Measurements from ENCODE around the gene USP7.
"Not testable (repeated sequence)": the region's sequence is repeated elsewhere in the genome, so short reads cannot be mapped to it uniquely, and the experiment has no call there.

Gene USP7

GRCh38 chr16:8882725-8883377 lies 80.9 kb downstream of the USP7 start:
- Histone ChIP-seq H3K4me1 (ENCODE audit: control extremely low read depth in 1 of 4, control insufficient read depth in 4 of 4, insufficient read depth in 4 of 4, low read length in 3 of 4) (peaks cover 0 to 6% (median 1%) of the 10 kb centered on the region in 4 experiments), H3K36me3 (ENCODE audit: control insufficient read depth in 4 of 4, insufficient read depth in 4 of 4, low read length in 3 of 4) (no peaks in the 10 kb centered on the region), H3K4me3 (ENCODE audit: control insufficient read depth in 1 of 7, extremely low read depth in 1 of 7, insufficient read depth in 4 of 7, low read depth in 2 of 7, low read length in 6 of 7) (no peak overlapping the region), H3K27me3 (replicated peaks in 2 of 5; ENCODE audit: control insufficient read depth in 4 of 5, insufficient read depth in 5 of 5, low read length in 4 of 5) (peaks cover 0 to 24% (median 6%) of the 10 kb centered on the region in 5 experiments), H3K27ac (ENCODE audit: insufficient read depth in 1 of 2, low read depth in 1 of 2, low read length in 2 of 2, poor library complexity in 1 of 2, severe bottlenecking in 2 of 2) (no peak overlapping the region), H3K9me3 (ENCODE audit: control extremely low read depth in 1 of 5, control insufficient read depth in 4 of 5, insufficient read depth in 2 of 5, low read depth in 1 of 5, low read length in 4 of 5) (no peaks in the 10 kb centered on the region)
- DNase-seq: no peak
- 94% methylated on average over 13 of the region's 17 CpGs for WGBS (ENCODE audit: insufficient coverage)
- POLR2A ChIA-PET: interaction anchor here (0.7 kb wide), 1 partner anchor 102 kb away, joined by 3 read pairs; no protein-coding TSS in a partner anchor
- CTCF ChIA-PET: interaction anchor here (1.2 to 8.3 kb wide), 4 partner anchors 11 to 218 kb away, joined by 3 to 85 read pairs (median 20); partner anchors contain the start of gene CARHSP1

DNA sequence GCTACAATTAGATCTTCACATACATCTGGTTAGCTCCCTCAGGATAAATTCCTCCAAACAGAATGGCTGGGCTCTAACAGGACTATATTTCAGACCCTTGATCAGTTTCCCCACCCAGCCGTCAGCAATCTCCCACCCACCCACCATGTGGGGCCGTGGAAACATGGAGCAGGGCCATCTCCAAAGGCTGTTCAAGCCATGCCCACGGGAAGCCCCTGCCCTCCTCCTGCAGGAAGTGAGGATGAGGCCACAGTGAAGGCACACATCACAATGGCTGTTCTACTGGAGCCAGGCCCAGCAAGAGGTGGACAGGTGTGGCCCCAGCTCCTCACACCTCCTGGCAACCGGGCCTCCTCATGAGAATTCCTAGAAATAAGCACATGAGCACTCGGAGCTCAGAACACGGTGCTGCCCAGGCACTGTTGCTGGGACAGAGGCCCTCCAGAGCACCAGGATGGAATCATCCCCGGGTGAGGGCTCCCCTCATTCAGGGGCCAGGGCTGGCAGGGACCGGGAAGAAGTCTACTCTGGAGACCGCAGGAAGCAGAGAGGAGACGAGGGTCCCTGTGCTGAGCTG lies 81.6 kb downstream of the USP7 start, which contains the start of gene LITAFD:
Gene LITAFD (plus strand): TSS at position 311 of the 577 bp plus-strand sequence. CDS start 2,005 bp downstream, outside the sequence.
- POLR2A ChIA-PET: no interaction called here
- CTCF ChIA-PET: interaction anchor here (0.6 to 8.3 kb wide), 8 partner anchors 8 to 322 kb away, joined by 3 to 85 read pairs (median 4); partner anchors contain the start of gene CARHSP1
- H3K27me3 ChIP-seq (replicated peaks in 2 of 5; ENCODE audit: control insufficient read depth in 4 of 5, insufficient read depth in 5 of 5, low read length in 4 of 5): peaks cover 0 to 24% (median 6%) of the 10 kb centered on the region in 5 experiments

DNA sequence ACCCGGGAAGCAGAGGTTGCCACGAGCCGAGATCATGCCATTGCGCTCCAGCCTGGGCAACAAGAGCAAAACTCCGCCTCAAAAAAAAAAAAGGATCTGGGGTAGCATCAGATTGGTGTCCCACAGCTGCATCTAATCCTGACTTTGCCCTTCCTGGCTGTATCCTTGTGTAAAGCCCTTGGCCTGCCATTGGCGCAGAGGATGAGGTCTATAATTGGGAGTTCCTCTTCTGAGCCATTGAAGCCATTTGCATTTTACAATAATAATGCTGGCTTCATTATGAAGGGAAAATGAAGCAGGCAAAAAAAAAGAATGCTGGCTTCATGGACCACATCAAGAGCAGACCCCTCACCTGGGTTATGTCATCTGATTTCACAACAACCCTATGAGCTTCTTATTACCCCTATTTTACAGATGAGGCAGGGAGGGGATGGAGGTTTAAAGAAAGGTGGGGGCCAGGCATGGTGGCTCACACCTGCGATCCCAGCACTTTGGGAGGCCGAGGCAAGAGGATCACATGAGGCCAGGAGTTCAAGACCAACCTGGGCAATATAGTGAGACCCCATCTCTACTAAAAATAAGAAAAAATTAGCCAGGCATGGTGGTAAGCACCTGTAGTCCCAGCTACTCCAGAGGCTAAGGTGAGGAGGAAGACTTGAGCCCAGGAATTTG lies 82.7 kb downstream of the USP7 start:
- Histone ChIP-seq H3K27ac (ENCODE audit: insufficient read depth in 1 of 2, low read depth in 1 of 2, low read length in 2 of 2, poor library complexity in 1 of 2, severe bottlenecking in 2 of 2) (no peak overlapping the region), H3K36me3 (ENCODE audit: control insufficient read depth in 4 of 4, insufficient read depth in 4 of 4, low read length in 3 of 4) (no peaks in the 10 kb centered on the region), H3K4me1 (ENCODE audit: control extremely low read depth in 1 of 4, control insufficient read depth in 4 of 4, insufficient read depth in 4 of 4, low read length in 3 of 4) (peaks cover 0 to 6% (median 1%) of the 10 kb centered on the region in 4 experiments), H3K27me3 (replicated peaks in 2 of 5; ENCODE audit: control insufficient read depth in 4 of 5, insufficient read depth in 5 of 5, low read length in 4 of 5) (peaks cover 0 to 16% (median 4%) of the 10 kb centered on the region in 5 experiments), H3K9me3 (ENCODE audit: control extremely low read depth in 1 of 5, control insufficient read depth in 4 of 5, insufficient read depth in 2 of 5, low read depth in 1 of 5, low read length in 4 of 5) (no peaks in the 10 kb centered on the region), H3K4me3 (ENCODE audit: control insufficient read depth in 1 of 7, extremely low read depth in 1 of 7, insufficient read depth in 4 of 7, low read depth in 2 of 7, low read length in 6 of 7) (no peak overlapping the region)
- CTCF ChIA-PET: interaction anchor here (0.6 to 8.3 kb wide), 26 partner anchors 9 to 321 kb away, joined by 3 to 85 read pairs (median 4); partner anchors contain the start of genes ABAT, CARHSP1, PMM2 and TMEM186
- 98% methylated on average over 5 of the region's 8 CpGs for WGBS (ENCODE audit: insufficient coverage)
- DNase-seq: no peak
- POLR2A ChIA-PET: interaction anchor here (0.6 kb wide), 1 partner anchor 31 kb away, joined by 3 read pairs; no protein-coding TSS in a partner anchor

More for the DNA sequence above, 81.6 kb downstream of the USP7 start, which contains the start of gene LITAFD:
- Histone ChIP-seq H3K4me1 (ENCODE audit: control extremely low read depth in 1 of 4, control insufficient read depth in 4 of 4, insufficient read depth in 4 of 4, low read length in 3 of 4) (peaks cover 0 to 6% (median 1%) of the 10 kb centered on the region in 4 experiments), H3K4me3 (ENCODE audit: control insufficient read depth in 1 of 7, extremely low read depth in 1 of 7, insufficient read depth in 4 of 7, low read depth in 2 of 7, low read length in 6 of 7) (no peak within 1 kb of the TSS), H3K27ac (ENCODE audit: insufficient read depth in 1 of 2, low read depth in 1 of 2, low read length in 2 of 2, poor library complexity in 1 of 2, severe bottlenecking in 2 of 2) (no peak within 1 kb of the TSS), H3K36me3 (ENCODE audit: control insufficient read depth in 4 of 4, insufficient read depth in 4 of 4, low read length in 3 of 4) (no peaks in the 10 kb centered on the region), H3K9me3 (ENCODE audit: control extremely low read depth in 1 of 5, control insufficient read depth in 4 of 5, insufficient read depth in 2 of 5, low read depth in 1 of 5, low read length in 4 of 5) (no peaks in the 10 kb centered on the region)
- WGBS (ENCODE audit: insufficient coverage): 89% methylated on average over 9 of the region's 10 CpGs
- DNase-seq: no peak

- Histone ChIP-seq H3K4me3 (ENCODE audit: control insufficient read depth in 1 of 7, extremely low read depth in 1 of 7, insufficient read depth in 4 of 7, low read depth in 2 of 7, low read length in 6 of 7) (no peak overlapping the region), H3K27me3 (replicated peaks in 2 of 5; ENCODE audit: control insufficient read depth in 4 of 5, insufficient read depth in 5 of 5, low read length in 4 of 5) (no peaks in the 10 kb centered on the region), H3K27ac (ENCODE audit: insufficient read depth in 1 of 2, low read depth in 1 of 2, low read length in 2 of 2, poor library complexity in 1 of 2, severe bottlenecking in 2 of 2) (no peak overlapping the region), H3K36me3 (ENCODE audit: control insufficient read depth in 4 of 4, insufficient read depth in 4 of 4, low read length in 3 of 4) (no peaks in the 10 kb centered on the region), H3K9me3 (ENCODE audit: control extremely low read depth in 1 of 5, control insufficient read depth in 4 of 5, insufficient read depth in 2 of 5, low read depth in 1 of 5, low read length in 4 of 5) (no peaks in the 10 kb centered on the region), H3K4me1 (ENCODE audit: control extremely low read depth in 1 of 4, control insufficient read depth in 4 of 4, insufficient read depth in 4 of 4, low read length in 3 of 4) (peaks cover 0 to 8% (median 5%) of the 10 kb centered on the region in 4 experiments)
- DNase-seq: no peak
- CTCF ChIA-PET: interaction anchor here (0.8 to 4.1 kb wide), 5 partner anchors 11 to 309 kb away, joined by 3 to 34 read pairs (median 4); no protein-coding TSS in a partner anchor
- POLR2A ChIA-PET: no interaction called here
- 80% methylated on average over 1 of the region's 6 CpGs for WGBS (ENCODE audit: insufficient coverage)
Observed at GRCh38 chr16:8878523-8878911, 85.2 kb downstream of the USP7 start.

DNA sequence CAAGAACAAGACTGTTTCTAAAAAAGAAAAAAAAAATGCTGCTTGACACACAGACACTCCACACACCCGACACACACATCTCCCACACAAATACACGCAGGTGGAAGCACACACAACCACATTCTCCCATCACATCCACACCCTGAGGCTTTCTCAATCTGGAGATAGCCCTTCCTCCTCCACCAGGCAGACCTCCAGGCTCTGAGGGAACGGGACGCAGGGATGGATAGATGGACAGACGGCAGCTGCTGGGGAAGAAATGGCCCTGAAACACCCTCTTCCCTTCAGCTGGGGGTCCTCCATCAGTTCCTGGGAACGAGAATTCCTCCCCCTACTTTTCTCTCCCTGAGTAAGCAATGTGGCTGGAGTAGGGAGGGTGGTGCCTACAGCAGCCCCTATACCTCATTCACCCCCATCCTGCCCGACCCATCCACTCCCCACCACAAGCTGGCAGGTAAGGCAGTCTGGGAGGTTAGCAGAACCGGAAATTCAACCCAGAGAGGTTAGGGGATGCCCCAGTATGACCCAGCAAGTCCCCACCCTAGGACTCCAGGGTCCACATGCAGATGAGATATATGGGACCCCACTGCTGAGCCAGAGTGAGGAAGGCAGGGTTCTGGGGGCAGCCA lies 85.7 kb downstream of the USP7 start:
- no CpG with 5 or more reads among the region's 8 CpGs for WGBS (ENCODE audit: insufficient coverage)
- Histone ChIP-seq H3K27ac (ENCODE audit: insufficient read depth in 1 of 2, low read depth in 1 of 2, low read length in 2 of 2, poor library complexity in 1 of 2, severe bottlenecking in 2 of 2) (no peak overlapping the region), H3K4me1 (ENCODE audit: control extremely low read depth in 1 of 4, control insufficient read depth in 4 of 4, insufficient read depth in 4 of 4, low read length in 3 of 4) (peaks cover 0 to 8% (median 5%) of the 10 kb centered on the region in 4 experiments), H3K4me3 (ENCODE audit: control insufficient read depth in 1 of 7, extremely low read depth in 1 of 7, insufficient read depth in 4 of 7, low read depth in 2 of 7, low read length in 6 of 7) (no peak overlapping the region), H3K36me3 (ENCODE audit: control insufficient read depth in 4 of 4, insufficient read depth in 4 of 4, low read length in 3 of 4) (no peaks in the 10 kb centered on the region), H3K9me3 (ENCODE audit: control extremely low read depth in 1 of 5, control insufficient read depth in 4 of 5, insufficient read depth in 2 of 5, low read depth in 1 of 5, low read length in 4 of 5) (no peaks in the 10 kb centered on the region), H3K27me3 (replicated peaks in 2 of 5; ENCODE audit: control insufficient read depth in 4 of 5, insufficient read depth in 5 of 5, low read length in 4 of 5) (no peaks in the 10 kb centered on the region)
- ChIA-PET CTCF (interaction anchor here (0.8 to 4.1 kb wide), 4 partner anchors 12 to 217 kb away, joined by 3 to 34 read pairs (median 3); no protein-coding TSS in a partner anchor), POLR2A (no interaction called here)
- DNase-seq: no peak

DNA sequence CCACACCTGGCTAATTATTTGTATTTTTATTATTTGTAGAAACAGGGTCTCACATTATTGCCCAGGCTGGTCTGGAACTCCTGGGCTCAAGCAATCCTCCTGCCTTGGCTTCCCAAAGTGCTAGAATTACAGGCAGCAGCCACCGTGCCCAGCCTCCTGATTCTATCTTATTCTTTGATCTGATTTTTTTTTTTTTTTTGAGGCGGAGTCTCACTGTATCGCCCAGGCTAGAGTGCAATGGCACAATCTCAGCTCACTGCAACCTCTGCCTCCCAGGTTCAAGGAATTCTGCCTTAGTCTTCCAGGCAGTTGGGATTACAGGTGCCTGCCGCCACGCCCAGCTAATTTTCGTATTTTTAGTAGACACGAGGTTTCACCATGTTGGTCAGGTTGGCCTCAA lies 88.4 kb downstream of the USP7 start:
- H3K9me3 ChIP-seq (ENCODE audit: control extremely low read depth in 1 of 5, control insufficient read depth in 4 of 5, insufficient read depth in 2 of 5, low read depth in 1 of 5, low read length in 4 of 5); POLR2A ChIA-PET; H3K4me3 ChIP-seq (ENCODE audit: control insufficient read depth in 1 of 7, extremely low read depth in 1 of 7, insufficient read depth in 4 of 7, low read depth in 2 of 7, low read length in 6 of 7); H3K36me3 ChIP-seq (ENCODE audit: control insufficient read depth in 4 of 4, insufficient read depth in 4 of 4, low read length in 3 of 4); H3K27ac ChIP-seq (ENCODE audit: insufficient read depth in 1 of 2, low read depth in 1 of 2, low read length in 2 of 2, poor library complexity in 1 of 2, severe bottlenecking in 2 of 2); H3K27me3 ChIP-seq (replicated peaks in 2 of 5; ENCODE audit: control insufficient read depth in 4 of 5, insufficient read depth in 5 of 5, low read length in 4 of 5); DNase-seq: not testable (repeated sequence)
- WGBS (ENCODE audit: insufficient coverage): 78% methylated on average over 6 of the region's 7 CpGs
- H3K4me1 ChIP-seq (ENCODE audit: control extremely low read depth in 1 of 4, control insufficient read depth in 4 of 4, insufficient read depth in 4 of 4, low read length in 3 of 4): peaks cover 0 to 28% (median 12%) of the 10 kb centered on the region in 4 experiments
- CTCF ChIA-PET: interaction anchor here (1.3 to 2.0 kb wide), 3 partner anchors 9 to 36 kb away, joined by 3 to 5 read pairs (median 3); no protein-coding TSS in a partner anchor
